ENCODE data around the gene MYG1. TPM values are rescaled to one million over a fixed set of nuclear protein-coding genes. Genes with fewer than 3 reads are reported as not detected.

MYG1 gene
- 10 to 100 TPM; 26.7 to 46.5 (median 40.7) TPM for total RNA-seq

- TF ChIP-seq CTCF (IDR thresholded peaks at IDR 0.05; ENCODE audit: low read depth) = no peak
These were observed at the start of gene MYG1 for GRCh38 chr12:53299454-53300180. TSS of gene MYG1 (plus strand) at chr12:53299695. CDS start at chr12:53299738, 43 bp downstream.

- no peak for TF ChIP-seq CTCF (IDR thresholded peaks at IDR 0.05; ENCODE audit: low read depth)
These were observed 47.8 kb upstream of the MYG1 start for GRCh38 chr12:53251477-53252348.

- TF ChIP-seq CTCF (IDR thresholded peaks at IDR 0.05; ENCODE audit: low read depth) = no peak
These were observed 47.1 kb upstream of the MYG1 start for GRCh38 chr12:53252349-53252916.

GRCh38 chr12:53253298-53253697 lies 46.2 kb upstream of the MYG1 start:
- no peak for TF ChIP-seq CTCF (IDR thresholded peaks at IDR 0.05; ENCODE audit: low read depth)

- TF ChIP-seq CTCF (IDR thresholded peaks at IDR 0.05; ENCODE audit: low read depth) = no peak
These were observed 44.5 kb upstream of the MYG1 start for GRCh38 chr12:53254816-53255545.

GRCh38 chr12:53255996-53256395 lies 43.5 kb upstream of the MYG1 start:
- no peak for TF ChIP-seq CTCF (IDR thresholded peaks at IDR 0.05; ENCODE audit: low read depth)

Measured in subcutaneous adipose tissue (tissue), 4 donors.